Neural progenitor cell (in vitro differentiated cells): ENCODE measurements around the gene MRO. TPM values are rescaled to one million over a fixed set of nuclear protein-coding genes. Genes with fewer than 3 reads are reported as not detected.

ENCODE experiments used
- DNase-seq: peaks from one replicate; pipeline ENCODE4 v3.0.0-alpha.2; 2016; ENCODE audit warnings: low spot score
- H2AFZ ChIP-seq: fragments of 200-600 bp; sonication (generic); replicated peaks from 2 replicates; pipeline ENCODE4 v1.6.1; 2016; ENCODE audit warnings: antibody characterized with exemption
- H3F3A ChIP-seq: fragments of 200-600 bp; sonication (generic); 2 replicates; pipeline ENCODE4 v1.6.1; 2016; ENCODE audit warnings: antibody characterized with exemption, low read depth
- H3K27ac ChIP-seq: fragments of 200-600 bp; sonication (generic); 2 replicates; pipeline ENCODE4 v1.5.1; 2016; ENCODE audit warnings: mild to moderate bottlenecking
- H3K27me3 ChIP-seq: fragments of 200-600 bp; sonication (generic); 2 replicates; pipeline ENCODE4 v1.6.1; 2016; ENCODE audit warnings: mild to moderate bottlenecking, moderate library complexity
- H3K36me3 ChIP-seq: fragments of 200-600 bp; sonication (generic); 2 replicates; pipeline ENCODE4 v1.5.1; 2016
- H3K4me1 ChIP-seq: fragments of 200-600 bp; sonication (generic); 2 replicates; pipeline ENCODE4 v1.6.1; 2016; ENCODE audit warnings: mixed run types
- H3K4me2 ChIP-seq: fragments of 200-600 bp; sonication (generic); 2 replicates; pipeline ENCODE4 v1.6.1; 2016
- H3K4me3 ChIP-seq: fragments of 200-600 bp; sonication (generic); 2 replicates; pipeline ENCODE4 v1.5.1; 2016
- H3K79me2 ChIP-seq: fragments of 200-600 bp; sonication (generic); 2 replicates; pipeline ENCODE4 v1.6.1; 2016; ENCODE audit warnings: low read depth
- H3K9ac ChIP-seq: fragments of 200-600 bp; sonication (generic); 2 replicates; pipeline ENCODE4 v1.6.1; 2016
- H3K9me3 ChIP-seq: fragments of 200-600 bp; sonication (generic); 2 replicates; pipeline ENCODE4 v1.5.1; 2016; ENCODE audit warnings: low read depth
- H4K20me1 ChIP-seq: fragments of 200-600 bp; sonication (generic); 2 replicates; pipeline ENCODE4 v1.6.1; 2016; ENCODE audit warnings: low read depth
- H3K27ac Mint-ChIP-seq: 3 replicates; pipeline ENCODE4 v1.8.0; 2021; ENCODE audit warnings: mixed read lengths
- H3K27me3 Mint-ChIP-seq: 2 replicates; pipeline ENCODE4 v1.8.0; 2022; ENCODE audit warnings: low read depth, mild to moderate bottlenecking, inconsistent platforms, moderate library complexity, mixed read lengths; ENCODE audit not compliant: insufficient read depth
- H3K36me3 Mint-ChIP-seq: 3 replicates; pipeline ENCODE4 v1.8.0; 2021; ENCODE audit warnings: mixed read lengths
- H3K4me1 Mint-ChIP-seq: 3 replicates; pipeline ENCODE4 v1.8.0; 2021; ENCODE audit warnings: mixed read lengths
- H3K4me3 Mint-ChIP-seq: 3 replicates; pipeline ENCODE4 v1.8.0; 2021; ENCODE audit warnings: mild to moderate bottlenecking, moderate library complexity, mixed read lengths
- H3K9me3 Mint-ChIP-seq: 3 replicates; pipeline ENCODE4 v1.8.0; 2020; ENCODE audit warnings: mixed read lengths
- CTCF ChIP-seq: fragments of 200-600 bp; sonication (generic); IDR thresholded peaks from 2 replicates; pipeline ENCODE4 v1.5.1; 2017; ENCODE audit warnings: antibody characterized with exemption, mild to moderate bottlenecking
- EZH2 ChIP-seq: fragments of 200-600 bp; sonication (generic); IDR thresholded peaks from 2 replicates; pipeline ENCODE4 v1.6.1; 2017; ENCODE audit warnings: antibody characterized with exemption, mild to moderate bottlenecking, moderate library complexity
- EZH2phosphoT487 ChIP-seq: fragments of 200-600 bp; sonication (generic); IDR thresholded peaks from 2 replicates; pipeline ENCODE4 v1.6.1; 2017; ENCODE audit warnings: antibody characterized with exemption
- total RNA-seq: library from RNA; depleted of rRNA; stranded (reverse); fragments of >200 nt; gene quantifications from 2 replicates; pipeline ENCODE4 v1.2.3, GENCODE V29; 2015; ENCODE audit warnings: low replicate concordance

Gene MRO
- total RNA-seq, 1 donor from 2014 or later = not detected

DNA sequence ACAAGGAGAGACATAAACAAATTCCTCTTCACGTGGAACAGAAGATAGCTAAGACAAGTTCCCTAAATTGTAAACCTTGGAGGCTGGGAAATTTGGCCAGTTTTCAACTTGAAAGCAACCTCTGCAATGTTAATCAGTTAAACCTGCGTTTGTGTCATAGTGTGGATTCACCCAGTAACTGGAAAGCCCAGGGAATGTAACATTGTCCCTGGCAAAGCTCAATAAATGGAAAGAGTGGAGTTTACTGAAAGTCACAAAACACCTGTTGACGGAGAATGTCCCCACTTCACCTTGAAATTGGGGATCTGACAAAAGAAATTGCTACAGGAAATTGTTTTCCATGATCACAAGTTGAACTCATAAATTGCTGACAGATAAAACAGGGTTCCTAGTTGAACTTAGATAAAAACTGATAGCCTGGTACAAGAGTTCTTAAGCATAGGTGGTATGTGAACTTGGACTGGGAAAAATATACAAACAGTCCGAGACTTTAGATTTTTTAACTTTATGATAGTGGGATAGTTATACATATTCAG lies 44.1 kb upstream of the MRO start:
- H3K79me2 ChIP-seq = no peaks in the 10 kb centered on the region
- H2AFZ ChIP-seq = no peak overlapping the region
- H3K9me3 ChIP-seq = no peaks in the 10 kb centered on the region
- no peaks in the 10 kb centered on the region for H3K27me3 Mint-ChIP-seq
- H3K27ac Mint-ChIP-seq = no peak overlapping the region
- DNase-seq = no peak
- H3K27ac ChIP-seq = no peak overlapping the region
- H3K4me1 ChIP-seq = no peaks in the 10 kb centered on the region
- H3K9ac ChIP-seq = no peak overlapping the region
- no peak overlapping the region for H3K4me2 ChIP-seq
- H4K20me1 ChIP-seq = no peaks in the 10 kb centered on the region
- no peaks in the 10 kb centered on the region for H3K27me3 ChIP-seq
- TF ChIP-seq CTCF (no peak), EZH2phosphoT487 (no peak), EZH2 (no peak)
- no peaks in the 10 kb centered on the region for H3K9me3 Mint-ChIP-seq
- no peaks in the 10 kb centered on the region for H3K36me3 Mint-ChIP-seq
- no peak overlapping the region for H3K4me3 ChIP-seq
- no peaks in the 10 kb centered on the region for H3K36me3 ChIP-seq
- no peak overlapping the region for H3K4me3 Mint-ChIP-seq
- H3F3A ChIP-seq = no peaks in the 10 kb centered on the region
- no peaks in the 10 kb centered on the region for H3K4me1 Mint-ChIP-seq

GRCh38 chr18:50862401-50862800 lies 42.6 kb upstream of the MRO start:
- peaks cover 4% of the 10 kb centered on the region for H3K27me3 Mint-ChIP-seq

GRCh38 chr18:50861617-50862016 lies 41.8 kb upstream of the MRO start:
- no peaks in the 10 kb centered on the region for H3K36me3 ChIP-seq
- Mint-ChIP-seq H3K4me1 (no peaks in the 10 kb centered on the region), H3K27ac (no peak overlapping the region), H3K9me3 (no peaks in the 10 kb centered on the region), H3K4me3 (no peak overlapping the region), H3K27me3 (peaks cover 5% of the 10 kb centered on the region), H3K36me3 (no peaks in the 10 kb centered on the region)
- H3K9me3 ChIP-seq = no peaks in the 10 kb centered on the region
- H2AFZ ChIP-seq = no peak overlapping the region
- H3K4me2 ChIP-seq = no peak overlapping the region
- H3K4me1 ChIP-seq = no peaks in the 10 kb centered on the region
- H4K20me1 ChIP-seq = no peaks in the 10 kb centered on the region
- no peak for DNase-seq
- H3K27me3 ChIP-seq = no peaks in the 10 kb centered on the region
- no peak overlapping the region for H3K4me3 ChIP-seq
- H3F3A ChIP-seq = no peaks in the 10 kb centered on the region
- no peak overlapping the region for H3K9ac ChIP-seq
- H3K79me2 ChIP-seq = no peaks in the 10 kb centered on the region
- TF ChIP-seq EZH2 (no peak), EZH2phosphoT487 (no peak), CTCF (no peak)
- H3K27ac ChIP-seq = no peak overlapping the region

More at GRCh38 chr18:50862401-50862800, 42.6 kb upstream of the MRO start:
- H3K4me3 Mint-ChIP-seq = no peak overlapping the region
- no peaks in the 10 kb centered on the region for H3K27me3 ChIP-seq
- H3K4me2 ChIP-seq = no peak overlapping the region
- no peaks in the 10 kb centered on the region for H4K20me1 ChIP-seq
- TF ChIP-seq CTCF (no peak), EZH2 (no peak)
- H3K79me2 ChIP-seq = no peaks in the 10 kb centered on the region
- no peaks in the 10 kb centered on the region for H3K9me3 ChIP-seq
- H3K36me3 Mint-ChIP-seq = no peaks in the 10 kb centered on the region
- H3K4me3 ChIP-seq = no peak overlapping the region
- no peak overlapping the region for H3K27ac Mint-ChIP-seq
- H3K36me3 ChIP-seq = no peaks in the 10 kb centered on the region
- no peak overlapping the region for H3K9ac ChIP-seq
- H3K9me3 Mint-ChIP-seq = no peaks in the 10 kb centered on the region
- no peak overlapping the region for H3K27ac ChIP-seq
- no peaks in the 10 kb centered on the region for H3K4me1 Mint-ChIP-seq
- DNase-seq = no peak
- H2AFZ ChIP-seq = no peak overlapping the region
- H3F3A ChIP-seq = no peaks in the 10 kb centered on the region
- no peaks in the 10 kb centered on the region for H3K4me1 ChIP-seq
